Effector CD8-positive, alpha-beta T cell (primary cell): ENCODE data around the gene AGXT.
A peak's percentile ranks its signal among the peaks of the same experiment; 100 is the strongest.

Source experiments
- DNase-seq: peaks from one replicate; lab custom pipeline; 2025; lab: John Stamatoyannopoulos, UW

AGXT gene

GRCh38 chr2:240898108-240898730 is 29.6 kb downstream of the AGXT start:
- no peak for DNase-seq

GRCh38 chr2:240898731-240899467 is 30.3 kb downstream of the AGXT start:
- DNase-seq = no peak

GRCh38 chr2:240899468-240899865 is 30.8 kb downstream of the AGXT start:
- DNase-seq = no peak

- DNase-seq = no peak
Measured at GRCh38 chr2:240900141-240900860, 31.7 kb downstream of the AGXT start.

GRCh38 chr2:240901986-240902614 is 33.5 kb downstream of the AGXT start:
- DNase-seq = no peak

GRCh38 chr2:240902615-240903041 is 34.0 kb downstream of the AGXT start:
- DNase-seq = no peak

GRCh38 chr2:240903191-240904060 is 34.8 kb downstream of the AGXT start:
- DNase-seq = no peak

GRCh38 chr2:240904216-240905175 is 35.9 kb downstream of the AGXT start:
- DNase-seq = no peak

GRCh38 chr2:240905176-240905781 is 36.7 kb downstream of the AGXT start:
- no peak for DNase-seq

GRCh38 chr2:240906141-240906910 is 37.7 kb downstream of the AGXT start, which contains the start of gene CROCC2:
TSS of gene CROCC2 (plus strand) at chr2:240906336. CDS start at chr2:240906514, 178 bp downstream.
- no peak for DNase-seq

- DNase-seq = no peak
Measured at GRCh38 chr2:240906911-240907590, 38.4 kb downstream of the AGXT start.

GRCh38 chr2:240909216-240909974 is 40.8 kb downstream of the AGXT start:
- DNase-seq = no peak

- DNase-seq = no peak
Measured at GRCh38 chr2:240911641-240912265, 43.1 kb downstream of the AGXT start.

- DNase-seq = no peak
Measured at GRCh38 chr2:240912878-240913809, 44.5 kb downstream of the AGXT start.

GRCh38 chr2:240913810-240914644 is 45.4 kb downstream of the AGXT start:
- peak; percentile 54 for DNase-seq
